Choroid plexus epithelial cell (primary cell): ENCODE measurements around the gene CDH22.

Experiments
- DNase-seq: peaks from one replicate; pipeline ENCODE4 v3.0.0-alpha.2; 2010; ENCODE audit warnings: low read depth
- H3K4me3 ChIP-seq: 2 replicates; pipeline ENCODE4 v1.5.1; 2011; ENCODE audit warnings: low read depth, mild to moderate bottlenecking, control low read depth, low read length, moderate library complexity
- TF ChIP-seq, protein P1 (sequence below): conservative IDR thresholded peaks from 2 replicates; pipeline ENCODE4 v1.5.1; 2011; ENCODE audit warnings: low read depth, mild to moderate bottlenecking, control low read depth, inconsistent platforms, low read length, moderate library complexity

The CDH22 gene

DNA sequence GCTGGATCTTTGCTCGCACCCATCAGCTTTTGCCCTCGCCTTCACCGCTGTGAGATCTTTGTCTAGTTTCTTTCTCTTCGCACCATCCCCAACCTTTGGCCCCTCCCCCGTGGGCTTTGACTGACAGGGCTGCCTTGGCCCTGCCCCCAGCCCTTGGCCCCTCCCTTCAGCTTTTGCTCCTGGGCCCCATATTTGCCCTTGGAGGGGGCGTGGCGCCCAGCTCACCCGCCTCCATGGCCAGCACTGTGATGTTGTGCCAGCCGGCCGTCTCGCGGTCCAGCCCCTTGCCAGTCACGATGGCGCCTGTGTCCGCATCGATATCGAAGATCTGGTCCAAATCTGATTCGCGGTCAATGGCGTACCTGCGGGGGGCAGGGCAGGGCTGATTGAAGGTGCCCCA is 109.1 kb downstream of the CDH22 start:
- no peak for DNase-seq
- TF ChIP-seq, protein P1, sequence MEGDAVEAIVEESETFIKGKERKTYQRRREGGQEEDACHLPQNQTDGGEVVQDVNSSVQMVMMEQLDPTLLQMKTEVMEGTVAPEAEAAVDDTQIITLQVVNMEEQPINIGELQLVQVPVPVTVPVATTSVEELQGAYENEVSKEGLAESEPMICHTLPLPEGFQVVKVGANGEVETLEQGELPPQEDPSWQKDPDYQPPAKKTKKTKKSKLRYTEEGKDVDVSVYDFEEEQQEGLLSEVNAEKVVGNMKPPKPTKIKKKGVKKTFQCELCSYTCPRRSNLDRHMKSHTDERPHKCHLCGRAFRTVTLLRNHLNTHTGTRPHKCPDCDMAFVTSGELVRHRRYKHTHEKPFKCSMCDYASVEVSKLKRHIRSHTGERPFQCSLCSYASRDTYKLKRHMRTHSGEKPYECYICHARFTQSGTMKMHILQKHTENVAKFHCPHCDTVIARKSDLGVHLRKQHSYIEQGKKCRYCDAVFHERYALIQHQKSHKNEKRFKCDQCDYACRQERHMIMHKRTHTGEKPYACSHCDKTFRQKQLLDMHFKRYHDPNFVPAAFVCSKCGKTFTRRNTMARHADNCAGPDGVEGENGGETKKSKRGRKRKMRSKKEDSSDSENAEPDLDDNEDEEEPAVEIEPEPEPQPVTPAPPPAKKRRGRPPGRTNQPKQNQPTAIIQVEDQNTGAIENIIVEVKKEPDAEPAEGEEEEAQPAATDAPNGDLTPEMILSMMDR: no peak
- no peak overlapping the region for H3K4me3 ChIP-seq

- no peak overlapping the region for H3K4me3 ChIP-seq
- TF ChIP-seq, protein P1: no peak
- DNase-seq: no peak
These were observed 111.3 kb downstream of the CDH22 start for GRCh38 chr20:46196990-46197389.

GRCh38 chr20:46195264-46196036 is 112.8 kb downstream of the CDH22 start:
- TF ChIP-seq, protein P1: no peak
- no peak overlapping the region for H3K4me3 ChIP-seq

DNA sequence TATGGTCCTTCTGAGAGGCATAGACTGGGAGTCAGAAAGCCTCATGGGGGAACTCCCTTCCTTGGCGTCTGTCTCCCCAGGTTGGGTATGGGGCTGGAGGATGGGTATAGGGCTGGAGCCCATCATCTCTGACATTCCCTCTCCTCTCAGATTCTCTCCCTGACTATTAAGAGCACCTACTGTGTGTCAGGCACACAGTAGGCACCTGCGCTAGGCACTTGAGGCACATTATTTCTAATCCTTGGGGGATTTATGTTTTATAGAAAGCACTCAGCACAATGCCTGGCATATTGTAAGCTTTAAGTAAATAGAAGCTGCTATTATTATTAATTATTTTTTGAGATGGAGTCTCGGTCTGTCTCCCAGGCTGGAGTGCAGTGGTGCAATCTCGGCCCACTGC is 113.9 kb downstream of the CDH22 start:
- DNase-seq: no peak
- TF ChIP-seq, protein P1: no peak
- no peak overlapping the region for H3K4me3 ChIP-seq

More at GRCh38 chr20:46195264-46196036, 112.8 kb downstream of the CDH22 start:
- no peak for DNase-seq

- TF ChIP-seq, protein P1: no peak
- no peak for DNase-seq
- H3K4me3 ChIP-seq: no peak overlapping the region
These were observed 115.8 kb downstream of the CDH22 start for GRCh38 chr20:46192376-46192944.

GRCh38 chr20:46191611-46192010 is 116.7 kb downstream of the CDH22 start:
- no peak overlapping the region for H3K4me3 ChIP-seq
- no peak for DNase-seq
- TF ChIP-seq, protein P1: no peak

DNA sequence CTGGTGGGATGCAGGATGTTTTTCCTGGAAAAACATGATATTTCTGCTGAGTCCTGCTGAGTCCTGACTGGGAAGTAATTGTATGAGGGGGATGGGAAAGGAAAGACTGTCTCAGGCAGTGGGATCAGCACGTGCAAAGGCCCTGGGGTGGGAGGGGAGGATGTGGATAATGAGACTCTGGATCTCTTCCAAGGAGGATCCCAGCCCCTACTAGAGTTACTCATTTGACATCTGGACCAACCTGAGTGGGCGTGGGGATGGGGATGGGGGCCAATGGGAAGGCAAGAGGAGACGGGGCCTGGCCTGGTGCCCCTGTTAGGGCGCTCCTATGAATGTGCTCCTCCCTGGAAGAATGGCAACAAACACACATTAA is 117.1 kb downstream of the CDH22 start:
- H3K4me3 ChIP-seq: no peak overlapping the region
- TF ChIP-seq, protein P1: no peak
- no peak for DNase-seq
